ENCODE results near the gene APCDD1L.

Gene APCDD1L

GRCh38 chr20:58515233-58516212 is at the start of gene APCDD1L:
Gene APCDD1L, minus strand, starts transcription at chr20:58515399. Its CDS starts 692 bp downstream, at chr20:58514707.
- no peak for DNase-seq

- no peak for DNase-seq
These were observed 44.1 kb upstream of the APCDD1L start for GRCh38 chr20:58559368-58559729.

GRCh38 chr20:58558486-58559367 is 43.5 kb upstream of the APCDD1L start:
- DNase-seq, result no peak

- DNase-seq, result no peak
These were observed 42.6 kb upstream of the APCDD1L start for GRCh38 chr20:58557733-58558342.

- DNase-seq, result no peak
These were observed 41.8 kb upstream of the APCDD1L start for GRCh38 chr20:58556961-58557360.

GRCh38 chr20:58555078-58555765 is 40.0 kb upstream of the APCDD1L start:
- no peak for DNase-seq

GRCh38 chr20:58554541-58554940 is 39.3 kb upstream of the APCDD1L start:
- no peak for DNase-seq

- peak; percentile 26 for DNase-seq
These were observed 38.6 kb upstream of the APCDD1L start for GRCh38 chr20:58553841-58554240.

GRCh38 chr20:58553166-58553696 is 38.0 kb upstream of the APCDD1L start:
- no peak for DNase-seq

- DNase-seq, result no peak
These were observed 37.3 kb upstream of the APCDD1L start for GRCh38 chr20:58552366-58552934.

GRCh38 chr20:58551631-58552030 is 36.4 kb upstream of the APCDD1L start:
- DNase-seq, result no peak

- DNase-seq, result no peak
These were observed 35.3 kb upstream of the APCDD1L start for GRCh38 chr20:58550275-58551059.

GRCh38 chr20:58549231-58550209 is 34.3 kb upstream of the APCDD1L start:
- DNase-seq, result no peak

GRCh38 chr20:58547623-58548475 is 32.6 kb upstream of the APCDD1L start:
- no peak for DNase-seq

- DNase-seq, result no peak
These were observed 31.8 kb upstream of the APCDD1L start for GRCh38 chr20:58546756-58547622.

- no peak for DNase-seq
These were observed 31.2 kb upstream of the APCDD1L start for GRCh38 chr20:58546416-58546711.

GRCh38 chr20:58545565-58546415 is 30.6 kb upstream of the APCDD1L start:
- no peak for DNase-seq
